Prostate gland (tissue), 2 donors: ENCODE data around the gene TBC1D2B. TPM values are rescaled to one million over a fixed set of nuclear protein-coding genes. Genes with fewer than 3 reads are reported as not detected.

ENCODE experiments used
- DNase-seq: peaks from one replicate; pipeline ENCODE4 v3.0.0-alpha.2; 2019; ENCODE audit warnings: low spot score
- H3K27ac ChIP-seq, 2 donors: fragments of 200-600 bp; sonication (generic); 2 replicates each; pipeline ENCODE4 v1.5.1; 2017 to 2019
- H3K27me3 ChIP-seq: fragments of 200-600 bp; sonication (generic); replicated peaks from 2 replicates; pipeline ENCODE4 v1.5.1; 2019; ENCODE audit not compliant: insufficient read depth
- H3K36me3 ChIP-seq, 2 donors: fragments of 200-600 bp; sonication (generic); 1 replicate in 1 of 2; 2 replicates in 1 of 2; pipeline versions ENCODE4 v1.5.1 to v1.8.1; 2017 to 2019
- H3K4me1 ChIP-seq: fragments of 200-600 bp; sonication (generic); replicated peaks from 2 replicates; pipeline ENCODE4 v1.5.1; 2019
- H3K4me3 ChIP-seq, 2 donors: fragments of 200-600 bp; sonication (generic); 2 replicates each; pipeline ENCODE4 v1.5.1; 2017 to 2019
- H3K9me3 ChIP-seq: fragments of 200-600 bp; sonication (generic); 2 replicates; pipeline ENCODE4 v1.5.1; 2017
- POLR2A ChIP-seq: fragments of 450-650 bp; IDR thresholded peaks from one replicate; pipeline ENCODE4 v1.6.1; 2016; ENCODE audit warnings: antibody characterized with exemption, mild to moderate bottlenecking
- POLR2AphosphoS5 ChIP-seq: sonication (generic); formaldehyde crosslinking; IDR thresholded peaks from one replicate; pipeline ENCODE4 v1.6.1; 2017; ENCODE audit warnings: antibody characterized with exemption
- WGBS: methylation state at CpG from one replicate; pipeline ENCODE4 v1.1.5; 2018; 5-methylcytosine and 5-hydroxymethylcytosine counted together
- intact Hi-C: fragments of 100-400 bp; cut with DNase I; formaldehyde crosslinking; loops from one replicate; pipeline ENCODE4 v1.14.2; 2022
- total RNA-seq, 2 donors: library from RNA; depleted of rRNA; stranded (reverse); fragments of >200 nt; gene quantifications; one replicate each; pipeline ENCODE4 v1.1.0, GENCODE V29; 2016
- TF ChIP-seq, protein P1 (sequence below), 4 experiments: fragments of 200-600 bp in 2 of 4; fragments of 450-650 bp in 2 of 4; sonication (generic) in 2 of 4; IDR thresholded peaks; 1 replicate in 3 of 4; 2 replicates in 1 of 4; pipeline ENCODE4 v1.5.1; 2016 to 2019; ENCODE audit warnings: antibody characterized with exemption in 4 of 4, mild to moderate bottlenecking in 2 of 4, moderate library complexity in 2 of 4

TBC1D2B gene
- total RNA-seq, 2 donors from 2014 or later = 21.5 to 49.5 TPM

DNA sequence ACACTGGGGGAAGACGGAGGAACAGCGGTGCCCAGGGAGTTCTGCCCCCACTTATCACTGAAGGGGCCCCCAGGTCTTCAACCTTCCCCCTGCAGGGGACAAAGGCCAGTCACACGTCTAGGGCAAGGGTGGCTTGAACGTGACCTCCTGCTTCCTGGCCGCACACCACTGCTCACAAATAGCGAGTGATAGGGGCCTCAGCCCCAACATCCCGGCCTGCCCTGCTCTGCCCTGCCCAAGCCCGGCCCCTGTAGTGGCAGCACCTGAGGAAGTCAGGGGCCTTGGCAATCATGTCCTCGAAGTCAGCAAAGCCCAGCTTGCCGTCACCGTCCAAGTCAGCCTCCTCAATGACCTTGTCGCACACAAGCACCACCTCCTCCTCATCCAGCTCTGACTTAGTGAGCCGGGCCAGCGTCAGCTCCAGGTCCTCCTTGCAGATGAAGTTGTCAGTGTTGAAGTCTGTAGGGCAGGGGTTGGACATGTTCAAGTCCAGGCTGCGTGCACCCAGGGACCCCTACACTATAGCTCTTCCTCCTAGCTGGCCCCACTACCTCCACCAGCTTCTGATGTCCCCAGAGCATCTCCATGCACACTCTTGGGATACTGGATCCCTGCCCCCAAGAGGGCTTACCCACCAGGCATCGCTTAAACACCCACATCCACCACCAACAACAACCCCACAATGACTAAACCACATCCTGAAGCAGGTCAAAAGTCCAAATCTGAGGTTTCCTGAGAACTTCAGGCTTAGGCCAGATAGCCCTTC, 28.1 kb upstream of the TBC1D2B start:
- TF ChIP-seq, protein P1, sequence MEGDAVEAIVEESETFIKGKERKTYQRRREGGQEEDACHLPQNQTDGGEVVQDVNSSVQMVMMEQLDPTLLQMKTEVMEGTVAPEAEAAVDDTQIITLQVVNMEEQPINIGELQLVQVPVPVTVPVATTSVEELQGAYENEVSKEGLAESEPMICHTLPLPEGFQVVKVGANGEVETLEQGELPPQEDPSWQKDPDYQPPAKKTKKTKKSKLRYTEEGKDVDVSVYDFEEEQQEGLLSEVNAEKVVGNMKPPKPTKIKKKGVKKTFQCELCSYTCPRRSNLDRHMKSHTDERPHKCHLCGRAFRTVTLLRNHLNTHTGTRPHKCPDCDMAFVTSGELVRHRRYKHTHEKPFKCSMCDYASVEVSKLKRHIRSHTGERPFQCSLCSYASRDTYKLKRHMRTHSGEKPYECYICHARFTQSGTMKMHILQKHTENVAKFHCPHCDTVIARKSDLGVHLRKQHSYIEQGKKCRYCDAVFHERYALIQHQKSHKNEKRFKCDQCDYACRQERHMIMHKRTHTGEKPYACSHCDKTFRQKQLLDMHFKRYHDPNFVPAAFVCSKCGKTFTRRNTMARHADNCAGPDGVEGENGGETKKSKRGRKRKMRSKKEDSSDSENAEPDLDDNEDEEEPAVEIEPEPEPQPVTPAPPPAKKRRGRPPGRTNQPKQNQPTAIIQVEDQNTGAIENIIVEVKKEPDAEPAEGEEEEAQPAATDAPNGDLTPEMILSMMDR (IDR thresholded peaks at IDR 0.05) = no peak
- TF ChIP-seq POLR2A (no peak), POLR2AphosphoS5 (no peak)
- WGBS = 92% methylated on average over 16 of the region's 16 CpGs
- intact Hi-C loops = no loop called here

DNA sequence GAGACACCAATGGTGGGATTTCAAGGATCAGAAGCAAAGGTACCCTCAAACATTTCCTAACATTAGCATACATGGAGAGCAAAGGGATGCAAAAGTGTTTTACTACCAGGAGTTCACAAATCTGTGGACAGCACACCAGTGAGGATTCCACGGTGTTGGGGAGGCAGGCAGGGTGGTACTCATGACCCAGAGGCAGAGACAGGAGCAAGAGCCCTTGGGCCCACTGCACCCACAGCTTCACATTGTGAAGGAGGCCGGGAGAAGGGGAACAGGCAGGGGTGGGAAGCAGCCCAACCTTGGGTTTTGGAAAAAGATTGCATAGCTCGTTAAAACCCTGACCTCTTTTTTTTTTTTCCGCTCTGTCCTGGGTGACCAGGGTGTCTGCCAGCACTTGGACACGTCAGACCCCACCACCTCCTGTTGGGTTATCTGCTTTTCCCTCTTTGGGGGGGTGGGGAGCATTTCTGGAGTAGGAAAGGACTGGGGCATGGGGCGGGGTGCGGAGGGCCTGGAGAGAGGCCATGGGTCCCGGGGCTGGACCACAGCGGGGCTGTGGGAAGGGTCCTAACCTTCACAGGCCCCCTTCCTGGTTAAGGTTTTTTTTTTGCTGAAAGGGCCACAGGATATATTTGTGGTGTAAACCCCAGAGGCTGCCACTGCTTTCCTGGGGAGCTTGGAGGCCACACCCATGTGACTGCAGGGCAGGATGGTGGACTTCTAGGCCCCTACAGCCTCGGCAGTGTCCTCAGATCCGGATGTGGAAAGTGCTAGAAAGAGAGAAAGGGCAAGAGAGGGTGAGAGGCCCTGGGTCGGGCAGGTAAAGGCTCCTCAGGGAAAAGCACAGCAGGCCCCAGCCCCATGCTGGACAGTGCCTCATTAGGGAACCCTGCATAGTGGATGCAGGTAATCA, 27.3 kb upstream of the TBC1D2B start:
- no peaks in the 10 kb centered on the region for H3K9me3 ChIP-seq
- TF ChIP-seq POLR2A = no peak
- TF ChIP-seq, protein P1 (IDR thresholded peaks at IDR 0.05) = no peak
- TF ChIP-seq POLR2AphosphoS5 = no peak
- no peak for DNase-seq
- no peak overlapping the region for H3K27ac ChIP-seq
- no peaks in the 10 kb centered on the region for H3K36me3 ChIP-seq
- 86% methylated on average over 12 of the region's 12 CpGs for WGBS
- no peaks in the 10 kb centered on the region for H3K4me1 ChIP-seq
- intact Hi-C loops = loop anchor here (5.0 kb wide), 1 partner anchor 98 kb away; no protein-coding TSS in a partner anchor
- H3K4me3 ChIP-seq = no peak overlapping the region
- no peaks in the 10 kb centered on the region for H3K27me3 ChIP-seq

More for the DNA sequence above, 28.1 kb upstream of the TBC1D2B start:
- no peak overlapping the region for H3K27ac ChIP-seq
- no peaks in the 10 kb centered on the region for H3K27me3 ChIP-seq
- H3K4me3 ChIP-seq = no peak overlapping the region
- DNase-seq = no peak
- H3K4me1 ChIP-seq = no peaks in the 10 kb centered on the region
- H3K9me3 ChIP-seq = no peaks in the 10 kb centered on the region
- no peaks in the 10 kb centered on the region for H3K36me3 ChIP-seq

DNA sequence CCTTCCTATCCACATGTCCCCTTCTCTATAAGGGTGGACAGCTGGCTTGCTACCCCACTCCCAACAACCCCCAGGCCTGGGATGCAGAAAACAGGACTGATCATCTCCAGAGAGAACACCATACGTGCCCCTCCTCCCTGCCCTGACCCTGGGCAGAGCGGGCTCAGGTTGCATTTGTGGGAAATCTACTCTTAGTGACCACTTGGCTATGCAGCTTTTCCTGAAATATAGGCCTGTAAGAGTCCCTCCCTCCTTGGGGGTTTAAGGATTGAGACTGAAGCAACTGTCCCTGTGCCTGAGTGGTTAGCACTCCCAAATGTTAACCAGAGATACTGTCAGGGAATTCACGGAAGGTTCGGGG, 26.6 kb upstream of the TBC1D2B start:
- H3K27me3 ChIP-seq = no peaks in the 10 kb centered on the region
- no peak for TF ChIP-seq POLR2A
- TF ChIP-seq, protein P1 (IDR thresholded peaks at IDR 0.05) = no peak
- no peak for TF ChIP-seq POLR2AphosphoS5
- no peak overlapping the region for H3K4me3 ChIP-seq
- no peak overlapping the region for H3K27ac ChIP-seq
- 82% methylated on average over 4 of the region's 4 CpGs for WGBS
- DNase-seq = no peak
- no peaks in the 10 kb centered on the region for H3K4me1 ChIP-seq
- H3K9me3 ChIP-seq = no peaks in the 10 kb centered on the region
- intact Hi-C loops = loop anchor here (5.0 kb wide), 1 partner anchor 97 kb away; no protein-coding TSS in a partner anchor
- no peaks in the 10 kb centered on the region for H3K36me3 ChIP-seq

DNA sequence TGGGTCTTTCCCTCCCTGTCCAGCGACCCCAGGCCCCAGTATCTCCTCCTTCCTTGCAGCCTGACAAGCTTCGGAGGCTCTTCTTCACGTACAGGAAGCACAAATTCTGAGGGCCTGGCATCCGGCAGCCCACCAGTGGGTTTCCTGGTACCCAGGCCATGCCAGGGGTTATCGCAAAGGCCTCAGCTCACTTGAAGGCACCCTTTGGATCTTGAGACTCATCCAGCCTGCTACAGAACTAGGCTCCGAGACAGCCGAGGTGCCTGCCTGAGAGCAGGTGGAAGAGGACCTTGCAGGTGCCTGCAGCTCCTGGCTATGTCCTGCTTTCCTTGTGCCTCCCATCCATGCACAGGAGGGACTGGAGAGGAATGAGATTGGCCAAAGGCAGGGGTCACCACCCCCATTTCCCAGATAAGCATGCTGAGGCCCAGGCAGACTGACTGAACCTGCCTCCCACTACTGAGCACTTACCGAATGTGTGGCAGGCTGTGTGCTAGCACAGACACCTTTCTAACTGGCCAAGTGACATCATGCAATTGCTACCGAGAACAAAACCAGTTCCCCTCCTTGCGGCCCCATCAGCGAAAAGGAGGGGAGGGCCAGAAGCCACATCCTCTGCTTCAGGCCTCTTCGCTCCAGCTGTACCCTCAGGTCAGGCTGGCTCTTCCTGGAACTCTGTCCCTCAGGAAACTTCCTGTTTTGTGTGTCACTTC, 26.1 kb upstream of the TBC1D2B start:
- no peak overlapping the region for H3K4me3 ChIP-seq
- no peak for TF ChIP-seq POLR2AphosphoS5
- no peak for TF ChIP-seq POLR2A
- TF ChIP-seq, protein P1 (IDR thresholded peaks at IDR 0.05) = no peak
- no peaks in the 10 kb centered on the region for H3K36me3 ChIP-seq
- WGBS = 77% methylated on average over 12 of the region's 12 CpGs
- intact Hi-C loops = loop anchor here (5.0 kb wide), 1 partner anchor 96 kb away; no protein-coding TSS in a partner anchor
- H3K4me1 ChIP-seq = no peaks in the 10 kb centered on the region
- H3K27me3 ChIP-seq = no peaks in the 10 kb centered on the region
- no peak for DNase-seq
- no peaks in the 10 kb centered on the region for H3K9me3 ChIP-seq
- H3K27ac ChIP-seq = no peak overlapping the region
